Activated gamma-delta T cell treated with Interleukin-2 at 50 U/mL for 16 hours (primary cell): ENCODE measurements around the gene NTHL1.

Source experiments
- DNase-seq: peaks from one replicate; pipeline ENCODE4 v3.0.0-alpha.2; 2020

Gene NTHL1

DNA sequence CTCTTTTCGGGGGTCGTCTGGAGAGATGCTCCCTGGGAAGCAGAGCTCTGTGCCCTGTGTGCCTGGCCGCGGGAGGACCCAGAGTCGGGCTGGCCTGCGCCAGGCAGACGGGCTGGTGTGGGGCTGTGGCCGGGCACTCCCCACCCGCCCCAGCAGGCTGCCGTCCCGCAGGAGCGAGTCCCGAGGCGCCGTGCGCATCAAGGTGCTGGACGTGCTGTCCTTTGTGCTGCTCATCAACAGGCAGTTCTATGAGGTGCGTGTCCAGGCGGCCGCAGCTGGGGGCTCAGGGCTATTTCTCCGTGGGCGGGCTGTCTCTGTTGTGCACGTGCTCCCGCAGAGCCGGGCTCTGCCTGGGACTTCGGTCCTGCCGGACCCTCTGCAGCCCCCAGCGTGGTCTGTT, 15.2 kb upstream of the NTHL1 start:
- no peak for DNase-seq

GRCh38 chr16:2061526-2061925, 13.9 kb upstream of the NTHL1 start:
- DNase-seq: no peak

DNA sequence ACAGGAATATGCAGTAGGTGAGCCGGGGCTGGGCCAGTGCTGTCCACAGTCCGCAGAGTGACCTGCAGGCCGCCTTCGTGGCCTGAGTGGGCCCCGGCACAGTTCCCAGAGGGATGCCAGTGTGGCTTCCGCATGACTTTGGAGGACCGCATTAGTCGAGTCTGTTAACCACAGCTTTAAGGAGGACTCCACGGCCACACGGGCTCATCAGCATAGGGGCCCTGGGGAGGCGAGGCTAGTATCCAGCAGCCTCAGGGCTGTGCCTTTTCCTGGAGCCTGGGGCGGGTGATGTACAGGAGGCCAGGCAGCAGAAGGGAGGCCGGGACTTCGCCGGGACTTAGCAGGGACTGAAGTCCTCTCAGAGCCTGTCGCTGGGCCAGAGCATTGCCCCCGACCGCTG, 13.4 kb upstream of the NTHL1 start:
- DNase-seq: no peak

DNA sequence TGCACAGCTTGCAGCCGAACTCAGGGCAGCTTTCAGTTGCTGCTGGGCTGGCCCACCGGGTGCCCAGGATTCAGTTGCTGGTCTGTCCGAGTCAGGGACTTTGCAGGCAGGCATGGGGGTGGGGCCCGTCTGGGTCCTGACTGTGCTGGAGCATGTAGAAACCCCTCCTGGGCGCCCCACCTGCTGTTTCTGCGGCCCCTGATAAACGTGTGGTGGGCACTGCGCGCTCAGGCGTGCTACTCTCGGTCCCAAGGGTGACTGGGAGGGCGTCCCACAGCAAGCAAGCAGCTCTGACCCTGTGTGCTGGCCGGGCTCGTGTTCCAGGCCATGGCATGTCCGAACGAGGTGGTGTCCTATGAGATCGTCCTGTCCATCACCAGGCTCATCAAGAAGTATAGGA, 12.7 kb upstream of the NTHL1 start:
- no peak for DNase-seq

GRCh38 chr16:2058872-2059271, 11.2 kb upstream of the NTHL1 start:
- DNase-seq: no peak

GRCh38 chr16:2058420-2058819, 10.8 kb upstream of the NTHL1 start:
- no peak for DNase-seq

DNA sequence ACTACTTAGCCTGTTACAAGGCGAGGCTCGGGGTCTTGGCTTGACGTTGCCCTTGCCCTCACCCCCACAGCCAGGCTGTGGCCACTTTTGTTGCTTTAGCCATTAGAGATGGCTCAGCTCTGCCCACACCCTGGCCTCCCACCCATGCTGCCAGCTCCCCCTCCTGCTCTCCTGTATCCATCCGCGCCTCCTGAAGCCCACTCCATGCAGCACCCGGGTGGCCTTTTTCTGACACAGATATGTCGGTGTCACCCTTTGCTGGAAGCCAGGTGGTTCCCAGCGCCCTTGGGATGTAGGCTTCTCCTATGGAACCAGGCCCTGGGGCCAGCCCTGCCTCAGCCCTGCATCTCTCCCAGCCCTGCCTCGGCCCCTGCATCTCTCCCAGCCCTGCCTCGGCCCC, 9.8 kb upstream of the NTHL1 start:
- DNase-seq: no peak

DNA sequence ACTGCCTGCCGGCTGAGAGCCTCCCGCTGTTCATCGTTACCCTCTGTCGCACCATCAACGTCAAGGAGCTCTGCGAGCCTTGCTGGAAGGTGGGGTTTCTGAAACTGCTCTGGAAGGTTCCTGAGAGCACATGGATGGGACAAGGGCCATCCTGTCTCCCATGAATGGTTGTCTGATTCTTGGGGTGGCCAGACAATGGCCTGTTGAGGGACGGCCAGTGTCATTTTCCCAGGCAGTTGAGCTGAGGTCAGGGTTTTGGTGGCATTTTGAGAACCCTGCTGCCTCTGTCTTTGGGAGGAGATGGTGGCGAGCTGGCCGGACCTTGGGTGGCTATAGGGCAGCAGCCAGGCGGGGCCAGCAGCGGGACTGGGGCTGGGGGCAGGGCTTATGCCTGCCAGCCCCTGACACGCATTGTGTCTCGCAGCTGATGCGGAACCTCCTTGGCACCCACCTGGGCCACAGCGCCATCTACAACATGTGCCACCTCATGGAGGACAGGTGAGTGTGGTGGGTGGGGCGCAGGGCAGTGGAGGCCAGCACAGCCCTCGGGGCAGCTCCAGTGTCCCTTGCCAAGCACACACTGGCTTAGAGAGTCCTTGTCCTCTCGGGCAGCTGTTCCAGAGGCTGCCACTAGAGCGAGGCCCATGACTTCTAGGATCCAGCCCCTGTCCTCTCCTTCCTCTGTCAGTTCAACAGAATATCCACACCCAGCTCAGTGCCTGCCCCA, 9.2 kb upstream of the NTHL1 start:
- no peak for DNase-seq

- DNase-seq: no peak
Observed at GRCh38 chr16:2056077-2056476, 8.4 kb upstream of the NTHL1 start.

- DNase-seq: no peak
Observed at GRCh38 chr16:2054543-2055245, 7.1 kb upstream of the NTHL1 start.

- no peak for DNase-seq
Observed at GRCh38 chr16:2053897-2054296, 6.3 kb upstream of the NTHL1 start.

DNA sequence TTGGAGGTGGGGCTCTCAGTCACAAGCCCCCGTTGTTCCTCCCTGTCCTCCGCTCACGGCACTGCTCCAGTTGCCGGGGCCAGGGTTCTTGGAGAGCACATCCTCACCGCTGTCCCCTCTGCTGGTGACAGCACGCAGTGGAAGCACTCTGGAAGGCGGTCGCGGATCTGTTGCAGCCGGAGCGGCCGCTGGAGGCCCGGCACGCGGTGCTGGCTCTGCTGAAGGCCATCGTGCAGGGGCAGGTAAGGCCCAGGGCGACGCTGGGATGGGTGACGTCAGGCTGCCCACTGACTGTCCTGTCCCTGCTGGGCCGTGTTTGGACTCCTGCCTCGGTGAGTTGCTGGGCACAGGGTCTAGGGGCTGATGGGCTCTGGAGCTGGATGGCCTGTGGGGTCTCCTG, 5.6 kb upstream of the NTHL1 start:
- DNase-seq: no peak

- no peak for DNase-seq
Observed at GRCh38 chr16:2048116-2048543, 496 bp upstream of the NTHL1 start.

GRCh38 chr16:2046893-2047329, 723 bp downstream of the NTHL1 start:
- no peak for DNase-seq

DNA sequence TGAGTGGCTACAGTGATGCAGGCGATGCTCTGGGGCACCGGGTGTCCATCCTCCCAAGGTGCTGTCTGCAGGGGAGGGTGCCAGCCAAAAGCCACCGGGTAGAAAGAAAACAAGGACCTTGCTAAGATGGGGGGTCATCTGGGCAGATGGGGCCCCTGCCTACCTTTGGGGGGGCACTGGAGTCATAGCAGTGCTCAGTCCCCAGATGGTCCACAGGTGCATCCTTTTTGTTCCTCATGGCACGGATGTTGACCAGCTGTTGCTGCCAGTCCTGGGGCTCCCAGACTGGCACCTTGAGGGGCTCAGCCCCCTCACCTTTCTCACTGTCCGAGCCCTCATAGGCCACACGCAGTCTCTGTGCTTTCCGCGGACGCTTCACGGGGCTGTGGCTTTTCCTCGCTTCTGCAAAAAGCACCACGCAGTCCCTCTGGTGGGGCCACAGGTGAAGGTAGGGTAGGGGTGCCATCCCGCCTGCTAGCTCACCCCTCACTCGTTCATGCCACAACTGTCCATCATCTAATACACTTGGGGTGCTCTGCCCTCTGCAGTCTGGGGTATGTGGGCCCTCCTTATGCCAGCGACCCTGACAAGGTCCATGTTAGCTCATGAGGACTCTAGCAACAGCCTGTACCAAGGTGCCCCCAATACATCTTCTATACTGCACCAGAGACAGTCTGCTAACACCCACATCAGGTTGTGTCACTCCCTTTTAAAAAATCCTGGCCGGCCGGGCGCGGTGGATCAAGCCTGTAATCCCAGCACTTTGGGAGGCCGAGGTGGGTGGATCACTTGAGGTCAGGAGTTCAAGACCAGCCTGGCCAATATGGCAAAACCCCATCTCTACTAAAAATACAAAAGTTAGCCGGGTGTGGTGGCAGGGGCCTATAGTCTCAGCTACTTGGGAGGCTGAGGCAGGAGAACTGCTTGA, 1.4 kb downstream of the NTHL1 start:
- no peak for DNase-seq

DNA sequence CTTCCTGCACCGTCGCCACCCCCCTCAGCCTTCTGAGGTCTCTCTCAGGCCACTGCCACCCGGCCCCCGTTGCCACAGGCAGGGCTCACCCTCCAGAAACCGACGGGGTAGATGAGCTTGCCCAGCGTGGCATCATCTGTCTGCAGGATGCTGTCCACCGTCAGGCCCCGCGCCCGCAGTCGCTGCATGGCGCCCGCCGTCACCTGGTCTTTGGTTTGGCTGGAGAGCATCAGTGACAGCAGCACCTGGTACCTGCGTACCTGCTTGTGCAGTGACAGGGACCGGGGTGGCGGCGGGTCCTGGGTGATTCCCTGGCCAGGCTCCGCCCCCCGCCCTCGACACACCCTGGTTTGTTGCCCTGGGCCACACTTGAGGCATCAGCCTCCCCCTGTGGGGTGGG, 3.1 kb downstream of the NTHL1 start:
- no peak for DNase-seq

DNA sequence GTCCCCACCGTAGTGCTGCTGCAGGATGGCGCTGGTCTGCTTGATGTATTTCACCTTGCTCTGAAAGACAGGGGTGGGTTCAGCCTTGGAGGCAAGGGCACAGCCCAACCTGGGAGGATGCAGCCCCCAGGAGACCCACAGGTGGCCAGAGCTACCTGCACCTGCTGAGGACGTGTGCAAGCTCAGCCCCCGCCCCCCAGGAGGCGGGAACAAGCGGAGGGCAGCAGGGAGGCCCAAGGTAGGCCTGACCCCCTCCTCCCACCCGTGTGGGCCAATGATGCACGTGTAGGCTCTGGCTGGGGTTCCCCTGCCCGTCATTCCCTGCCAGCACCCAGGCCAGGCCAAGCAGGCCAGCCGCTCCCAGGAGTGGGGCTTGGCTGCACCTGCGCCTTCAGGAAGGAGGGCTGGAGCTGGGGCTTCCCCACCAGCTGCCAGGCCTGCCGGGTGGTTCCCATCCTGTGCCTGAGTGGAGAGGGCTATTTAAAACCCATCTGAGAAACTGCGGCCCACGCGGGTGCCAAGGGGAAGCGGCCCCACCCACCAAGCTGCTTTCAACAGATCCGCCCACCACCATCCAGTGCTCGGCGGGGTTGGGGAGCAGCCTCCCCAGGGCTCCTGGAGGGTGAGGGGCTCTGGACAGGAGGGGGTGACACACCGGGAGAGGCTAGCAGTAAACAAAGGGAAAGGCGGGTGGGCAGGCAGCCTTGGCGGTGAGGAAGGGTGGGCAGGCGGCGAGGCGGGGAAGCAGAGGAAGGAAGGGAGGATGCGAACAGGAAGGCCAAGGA, 3.8 kb downstream of the NTHL1 start:
- DNase-seq: no peak

DNA sequence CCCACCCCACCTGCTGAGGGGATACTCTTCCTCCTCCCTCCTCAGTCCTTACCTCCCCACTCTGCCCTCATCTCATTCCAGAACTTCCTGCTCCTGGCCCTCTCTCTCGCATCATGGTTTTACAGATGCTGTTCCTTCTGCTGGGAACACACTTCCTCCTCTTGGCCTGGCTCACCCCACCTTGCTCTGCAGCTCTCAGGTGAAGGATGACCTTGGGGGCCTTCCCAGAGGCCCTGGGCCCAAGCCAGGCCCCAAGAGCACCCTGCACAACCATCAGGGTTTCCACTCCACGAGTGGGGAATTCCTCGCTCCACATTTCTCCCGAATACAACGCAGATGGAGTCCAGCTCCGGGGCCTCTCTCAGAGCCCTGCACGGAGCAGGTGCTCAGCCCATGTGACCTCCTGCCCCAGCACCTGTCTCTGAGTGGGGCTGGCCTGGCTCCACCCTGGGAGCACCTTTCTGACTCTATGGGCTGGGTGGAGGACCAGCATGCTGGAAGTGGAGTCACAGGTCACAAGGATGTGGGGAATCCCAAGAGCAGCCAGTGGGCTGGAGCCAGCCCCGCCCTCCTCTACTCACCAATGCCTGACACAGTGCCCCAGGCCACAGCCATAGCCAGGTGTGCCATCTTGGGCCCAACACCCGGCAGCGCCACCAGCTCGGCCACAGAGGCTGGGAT, 4.5 kb downstream of the NTHL1 start:
- no peak for DNase-seq

DNA sequence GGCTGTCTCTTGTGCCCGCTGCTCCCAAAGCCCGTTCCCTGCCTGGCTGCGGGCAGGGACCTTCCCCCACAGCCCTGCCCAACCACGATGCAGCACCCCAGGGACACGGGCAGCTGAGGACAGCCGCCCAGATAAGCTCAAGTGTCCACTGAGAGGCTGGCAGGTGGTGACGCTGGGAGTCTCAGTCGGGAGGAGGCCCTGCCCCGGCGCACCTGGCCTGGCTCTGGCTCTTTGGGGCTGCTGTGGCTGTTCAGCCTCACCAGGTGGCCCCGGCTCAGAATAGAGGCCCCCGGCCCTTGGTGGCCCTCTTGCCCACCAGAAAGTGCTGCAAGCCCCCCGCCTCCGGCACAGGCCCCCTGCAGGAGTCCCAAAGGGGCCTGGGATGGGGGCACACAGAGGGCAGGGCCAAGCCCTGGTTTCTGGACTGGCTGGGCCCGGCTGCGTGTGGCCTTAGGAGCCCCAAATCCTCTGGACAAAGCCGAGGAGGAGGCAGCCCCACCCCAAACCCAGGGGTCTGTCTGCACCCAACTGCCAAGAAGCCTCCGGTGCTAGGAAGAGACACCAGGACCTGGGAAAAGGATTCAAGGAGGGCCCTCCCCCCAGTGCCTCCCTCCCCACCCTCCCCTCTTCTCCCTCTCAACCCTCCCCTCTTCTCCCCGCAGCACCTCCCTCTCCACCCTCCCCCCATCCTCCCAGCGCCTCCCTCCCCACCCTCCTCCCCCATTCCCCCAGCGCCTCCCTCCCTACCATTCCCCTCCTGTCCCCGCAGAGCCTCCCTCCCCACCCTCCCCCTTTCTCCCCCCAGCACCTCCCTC, 5.3 kb downstream of the NTHL1 start:
- no peak for DNase-seq

GRCh38 chr16:2040787-2041522, 6.7 kb downstream of the NTHL1 start:
- no peak for DNase-seq
